Measurements from ENCODE around the gene MAP3K13.

DNA sequence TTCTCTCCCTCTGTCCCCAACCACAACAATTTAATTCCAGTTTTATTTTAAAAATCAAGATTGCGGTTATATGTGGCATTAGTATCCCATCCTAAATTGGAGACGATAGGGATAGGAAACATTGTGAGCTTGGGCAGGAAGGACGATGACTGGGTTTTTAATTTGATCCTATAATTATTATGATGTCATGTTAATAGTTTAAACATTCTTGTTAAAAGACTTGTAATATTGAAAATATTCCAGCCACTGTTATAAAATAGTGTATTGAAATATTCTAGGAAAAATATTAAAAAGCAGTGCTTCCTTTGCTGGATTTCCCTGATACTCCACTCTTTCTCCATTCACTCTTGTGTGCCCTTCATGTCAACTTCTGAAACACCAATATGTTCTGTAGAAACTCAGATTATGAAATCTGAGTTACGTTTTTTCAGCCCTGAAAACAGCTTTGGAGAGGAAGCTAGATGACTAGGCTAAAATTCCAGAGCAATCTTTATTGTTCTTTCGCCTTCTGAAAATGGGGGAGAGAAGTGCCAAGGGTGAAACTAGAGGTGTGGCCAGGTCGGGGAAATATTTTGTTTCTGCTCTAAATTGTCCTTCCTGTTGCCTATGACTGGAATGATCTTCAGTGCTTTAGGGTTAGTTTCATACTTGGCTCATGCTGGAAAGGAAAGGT lies 46.1 kb upstream of the MAP3K13 start:
- TF ChIP-seq EZH2 (IDR thresholded peaks at IDR 0.05), result no peak
- TF ChIP-seq POLR2AphosphoS5 (IDR thresholded peaks at IDR 0.05; ENCODE audit: borderline replicate concordance, low read depth, low read length), result no peak
- TF ChIP-seq FOXP2 (optimal IDR thresholded peaks at IDR 0.05; ENCODE audit: control extremely low read depth, extremely low read length, insufficient read depth), result no peak
